Skeletal muscle tissue (tissue), 1 donor: Measurements from ENCODE around the gene ANKMY2. TPM values are rescaled to one million over a fixed set of nuclear protein-coding genes. Genes with fewer than 3 reads are reported as not detected.

Source experiments
- total RNA-seq: library from RNA; depleted of rRNA; stranded (reverse); fragments of >200 nt; gene quantifications from one replicate; pipeline ENCODE4 v1.2.3, GENCODE V29; 2014

The ANKMY2 gene
- total RNA-seq, 1 donor from 2014 or later, result 30.3 TPM

Other genes with a start within 250 kb of the ANKMY2 start
- 16.7 TPM for gene CRPPA, start 224.2 kb downstream of the ANKMY2 start, total RNA-seq
- 8.4 TPM for gene SOSTDC1, start 180.0 kb downstream of the ANKMY2 start, total RNA-seq
- not detected for gene LRRC72, start 118.9 kb downstream of the ANKMY2 start, total RNA-seq
- 155 TPM for gene BZW2, start 427 bp upstream of the ANKMY2 start, total RNA-seq
- gene TSPAN13, start 108.0 kb upstream of the ANKMY2 start, total RNA-seq, result 39.1 TPM
- gene AGR2, start 159.2 kb upstream of the ANKMY2 start, total RNA-seq, result 3.1 TPM
- gene AGR3, start 236.2 kb upstream of the ANKMY2 start, total RNA-seq, result not detected